GM19468 (cell line): ENCODE data around the gene RNF166.

Experiments
- ATAC-seq: cut with Tn5 transposase; IDR thresholded peaks from one replicate; pipeline ENCODE4 v1.9.1; 2021; ENCODE audit warnings: mild to moderate bottlenecking, moderate library complexity, moderate number of reproducible peaks; ENCODE audit not compliant: unreplicated experiment; ENCODE audit errors: extremely low read depth

The RNF166 gene, protein sequence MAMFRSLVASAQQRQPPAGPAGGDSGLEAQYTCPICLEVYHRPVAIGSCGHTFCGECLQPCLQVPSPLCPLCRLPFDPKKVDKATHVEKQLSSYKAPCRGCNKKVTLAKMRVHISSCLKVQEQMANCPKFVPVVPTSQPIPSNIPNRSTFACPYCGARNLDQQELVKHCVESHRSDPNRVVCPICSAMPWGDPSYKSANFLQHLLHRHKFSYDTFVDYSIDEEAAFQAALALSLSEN

DNA sequence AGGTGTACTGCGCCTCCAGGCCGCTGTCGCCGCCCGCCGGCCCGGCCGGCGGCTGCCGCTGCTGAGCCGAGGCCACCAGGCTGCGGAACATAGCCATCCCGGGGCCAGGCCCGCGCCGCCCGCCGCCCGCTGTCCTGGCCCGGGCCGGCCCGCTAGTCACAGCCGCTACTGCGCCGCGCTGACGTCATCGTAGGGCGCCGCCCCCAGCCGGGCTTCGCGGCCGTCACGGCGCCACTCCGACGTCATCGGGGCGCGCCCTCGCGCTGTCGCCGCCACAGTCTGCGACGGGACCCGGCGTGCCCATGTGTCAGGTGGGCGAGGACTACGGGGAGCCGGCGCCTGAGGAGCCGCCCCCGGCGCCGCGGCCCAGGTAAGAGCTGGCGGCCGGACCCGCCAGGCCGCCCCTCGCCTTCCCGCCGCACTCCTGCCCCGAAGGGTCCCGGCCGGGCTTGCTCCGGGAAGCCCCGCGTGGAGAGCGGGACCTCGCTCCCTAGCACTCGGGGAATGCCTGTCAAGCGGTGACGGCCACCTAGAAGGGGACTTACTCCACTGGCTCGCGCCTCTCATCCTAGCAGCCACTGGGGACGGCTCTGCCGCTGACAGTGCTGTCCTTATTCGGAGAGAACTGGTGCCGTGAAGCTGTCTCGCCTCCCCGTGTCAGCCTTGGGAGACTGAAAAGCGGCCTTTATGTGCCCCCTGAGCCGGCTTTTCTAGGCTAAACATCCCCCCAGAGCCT lies at the start of gene RNF166, which contains the start of gene CTU2:
Gene RNF166 (minus strand): TSS at position 180 of the 736 bp plus-strand sequence. CDS start 83 bp downstream, at position 97.
Gene CTU2 (plus strand): TSS at position 275 of the 736 bp plus-strand sequence. CDS start 28 bp downstream, at position 303.
- ATAC-seq = peak; percentile 53

DNA sequence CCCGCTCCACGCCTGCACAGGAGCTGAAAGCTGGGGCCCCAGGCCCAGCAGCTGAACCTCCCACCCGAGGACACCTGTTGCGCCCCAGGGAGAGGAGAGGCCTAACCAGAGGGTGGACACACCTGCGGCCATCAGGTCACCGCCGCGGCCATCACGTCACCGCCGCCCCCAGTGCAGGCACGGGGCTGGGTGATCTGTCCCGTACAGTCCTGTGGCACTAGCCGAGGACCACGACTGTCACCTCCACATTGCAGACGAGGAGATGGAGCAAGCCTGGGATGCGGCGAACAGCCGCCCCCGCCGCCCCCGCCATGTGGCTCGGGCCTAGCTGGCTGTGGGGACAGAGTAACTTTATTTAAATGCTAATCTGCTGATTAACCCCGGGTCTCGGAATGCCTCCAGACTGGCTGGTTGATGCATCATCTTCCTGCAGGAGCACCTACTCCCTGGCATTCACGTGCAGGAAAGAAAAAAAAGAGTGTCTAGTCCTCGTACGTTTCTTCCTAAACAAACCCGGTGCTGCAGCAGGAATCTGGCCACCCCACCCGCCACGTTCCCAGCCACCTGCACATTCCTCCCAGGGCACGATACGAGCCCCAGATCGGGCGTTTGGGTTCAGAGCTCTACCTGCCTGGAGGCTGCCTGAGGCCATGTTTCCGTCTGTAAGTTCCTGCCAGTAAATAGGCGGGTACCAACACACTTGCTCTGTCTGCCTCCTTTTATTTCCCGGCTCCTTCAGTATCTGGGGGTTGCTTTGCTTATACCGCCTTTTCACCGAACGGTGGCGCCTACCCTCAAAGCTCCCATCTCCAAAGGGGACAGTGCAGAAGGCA lies 48.9 kb upstream of the RNF166 start:
- ATAC-seq = no peak

DNA sequence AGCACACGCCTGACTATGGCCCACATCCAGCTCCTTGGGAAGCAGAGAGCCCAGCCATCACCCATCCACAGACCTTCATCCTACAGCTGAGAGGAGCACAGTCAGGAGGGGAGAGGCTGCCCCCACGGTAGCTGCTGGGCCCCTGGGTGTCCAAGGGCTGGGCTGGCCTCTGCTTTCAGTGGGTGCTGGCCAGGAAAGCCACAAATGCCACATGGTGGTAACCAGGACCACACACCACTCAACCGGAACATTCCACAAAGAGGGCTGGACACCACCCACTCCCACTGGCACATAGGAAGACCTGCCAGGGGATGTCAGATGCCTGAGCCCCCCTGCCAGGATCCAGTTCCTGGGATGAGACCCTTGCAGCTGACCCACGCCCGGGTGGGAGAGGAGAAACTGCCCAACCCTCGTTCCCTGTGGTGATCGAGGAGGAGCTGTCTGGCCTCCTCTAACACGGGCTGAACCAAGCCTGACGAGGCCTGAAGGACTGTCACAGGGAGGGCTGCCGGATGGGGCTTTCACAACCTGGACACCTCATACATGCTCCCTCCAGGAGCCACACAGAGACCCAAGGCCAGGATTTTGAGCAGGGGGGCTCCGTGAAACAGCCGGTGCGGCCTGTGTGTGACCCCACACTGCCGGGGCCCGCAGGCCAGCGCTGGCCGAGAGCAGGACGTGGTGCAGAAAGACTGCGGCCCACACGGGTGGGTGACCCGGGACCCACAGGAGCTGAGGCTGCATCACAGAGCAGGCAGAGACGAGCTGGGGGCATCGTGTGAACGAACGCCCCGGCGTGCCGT lies 48.1 kb upstream of the RNF166 start:
- no peak for ATAC-seq

DNA sequence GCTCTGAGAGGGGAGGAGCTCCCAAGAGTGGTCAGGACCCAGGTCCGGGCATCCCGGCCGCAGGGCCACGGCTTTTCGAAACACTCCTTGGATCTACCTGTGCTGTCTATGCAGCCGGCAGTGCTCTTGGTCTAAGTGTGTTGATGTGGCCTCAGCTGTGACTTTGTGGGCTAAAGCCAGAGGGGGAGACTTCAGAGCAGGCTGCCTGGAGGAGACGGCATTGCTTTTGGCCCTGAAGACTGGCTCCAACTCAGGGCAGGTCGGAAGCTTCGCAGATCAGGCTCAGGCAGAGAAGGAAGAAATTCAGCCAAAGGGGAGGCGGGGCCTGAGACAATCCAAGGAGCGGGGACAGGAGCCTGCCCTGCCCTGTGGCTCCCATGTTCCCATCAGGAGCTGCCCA lies 47.4 kb upstream of the RNF166 start:
- ATAC-seq = no peak

DNA sequence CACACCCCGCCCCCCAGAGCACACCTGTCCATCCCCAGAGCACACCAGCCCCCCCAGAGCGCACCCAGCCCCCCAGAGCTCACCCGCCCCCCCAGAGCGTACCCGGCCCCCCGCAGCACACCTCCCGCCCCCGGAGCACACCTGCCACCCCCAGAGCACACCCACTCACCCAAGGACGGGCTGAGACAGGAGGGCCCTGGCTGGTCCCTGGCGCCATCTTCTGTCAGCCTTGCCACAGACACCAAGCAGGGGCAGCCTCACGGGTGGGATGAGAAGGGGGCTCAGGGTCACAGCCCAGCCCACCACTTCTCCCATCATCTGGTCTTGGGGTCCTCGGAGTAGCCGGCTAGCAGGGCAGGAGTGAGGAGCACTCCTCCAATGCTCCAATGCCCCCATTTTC lies 47.0 kb upstream of the RNF166 start:
- no peak for ATAC-seq

DNA sequence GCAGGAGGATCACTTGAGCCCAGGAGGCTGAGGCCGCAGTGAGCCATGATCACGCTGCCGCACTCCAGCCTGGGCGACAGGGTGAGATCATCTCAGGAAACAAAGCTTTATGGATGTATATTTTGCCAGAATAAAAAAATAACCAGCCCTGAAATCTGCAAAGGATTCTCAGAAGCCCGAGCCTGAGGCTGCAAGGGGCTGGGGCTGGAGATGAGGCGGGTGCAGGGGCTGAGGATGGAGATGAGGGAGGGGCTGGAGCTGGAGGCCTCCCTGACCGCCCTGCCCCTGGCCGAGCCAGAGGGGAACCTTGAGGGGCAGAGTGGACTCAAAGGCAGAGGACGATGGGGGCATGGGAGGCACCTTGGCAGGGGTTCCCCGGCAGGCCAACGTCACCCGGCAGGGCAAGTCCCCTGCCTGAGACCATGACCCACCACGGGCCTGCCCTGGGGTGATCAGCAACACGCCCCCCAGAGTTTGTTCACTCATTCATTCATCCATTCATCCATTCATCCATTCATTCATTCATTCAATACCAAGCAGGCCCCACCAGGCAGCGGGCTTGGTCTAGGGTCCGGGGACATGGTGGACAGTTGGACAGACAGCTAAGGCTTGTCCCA lies 46.3 kb upstream of the RNF166 start:
- no peak for ATAC-seq

DNA sequence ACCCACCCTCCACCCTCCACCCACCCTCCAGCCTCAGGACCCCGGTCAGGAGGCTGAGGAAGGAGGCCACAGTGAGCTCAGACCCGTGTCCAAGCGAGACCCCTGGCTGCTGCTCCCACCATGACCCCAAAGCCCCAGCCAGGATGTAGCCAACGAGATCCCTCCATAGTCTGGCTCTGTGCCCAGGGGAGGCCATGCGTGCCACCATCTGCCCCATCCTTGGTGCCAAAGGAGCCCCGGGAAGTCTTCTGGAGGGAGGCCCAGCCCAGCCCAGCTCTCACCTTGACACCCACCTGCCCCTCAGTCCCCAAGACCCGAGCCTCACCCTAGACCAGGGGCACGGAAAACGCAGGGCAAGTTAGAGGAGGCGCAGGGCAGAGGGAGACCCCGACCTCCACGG lies 44.6 kb upstream of the RNF166 start:
- no peak for ATAC-seq

DNA sequence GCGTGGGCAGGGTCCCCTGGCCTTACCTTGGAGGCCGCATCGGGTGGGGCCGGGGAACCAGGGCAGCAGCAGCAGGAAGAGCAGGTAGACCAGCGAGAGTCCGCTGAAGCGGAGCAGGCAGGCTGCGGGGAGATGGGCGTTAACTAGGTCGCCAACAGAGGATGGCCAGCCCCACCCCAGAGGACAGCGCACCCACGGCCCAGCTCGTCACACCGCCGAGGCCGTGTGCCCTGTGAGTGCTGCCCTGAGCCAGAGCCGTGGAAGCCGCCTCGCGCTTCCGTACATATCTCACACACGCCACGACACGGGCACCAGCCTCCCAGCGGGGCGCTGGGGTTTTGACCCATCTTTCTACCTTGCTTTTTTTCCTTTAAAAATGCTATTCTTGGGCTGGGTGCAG lies 43.1 kb upstream of the RNF166 start:
- no peak for ATAC-seq

DNA sequence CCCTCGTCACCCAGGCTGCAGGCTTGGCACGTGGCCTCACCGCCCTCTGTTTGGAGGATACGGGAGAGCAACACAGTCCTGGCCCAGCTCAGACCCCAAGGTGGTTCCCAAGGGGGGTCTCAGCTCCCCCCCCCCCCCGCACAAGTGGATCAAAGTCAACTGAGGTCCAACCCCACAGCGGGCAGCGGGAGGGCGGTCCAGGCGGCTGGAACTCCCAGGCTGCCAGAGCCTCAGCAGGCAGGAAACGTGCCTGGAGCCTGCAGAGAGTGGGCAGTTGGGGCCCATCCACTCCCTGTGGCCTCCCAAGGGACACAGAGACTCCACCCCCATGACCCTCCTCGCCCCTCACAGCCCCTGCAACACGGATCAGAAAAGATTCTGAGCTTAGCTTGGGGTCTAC lies 42.2 kb upstream of the RNF166 start:
- ATAC-seq = no peak

DNA sequence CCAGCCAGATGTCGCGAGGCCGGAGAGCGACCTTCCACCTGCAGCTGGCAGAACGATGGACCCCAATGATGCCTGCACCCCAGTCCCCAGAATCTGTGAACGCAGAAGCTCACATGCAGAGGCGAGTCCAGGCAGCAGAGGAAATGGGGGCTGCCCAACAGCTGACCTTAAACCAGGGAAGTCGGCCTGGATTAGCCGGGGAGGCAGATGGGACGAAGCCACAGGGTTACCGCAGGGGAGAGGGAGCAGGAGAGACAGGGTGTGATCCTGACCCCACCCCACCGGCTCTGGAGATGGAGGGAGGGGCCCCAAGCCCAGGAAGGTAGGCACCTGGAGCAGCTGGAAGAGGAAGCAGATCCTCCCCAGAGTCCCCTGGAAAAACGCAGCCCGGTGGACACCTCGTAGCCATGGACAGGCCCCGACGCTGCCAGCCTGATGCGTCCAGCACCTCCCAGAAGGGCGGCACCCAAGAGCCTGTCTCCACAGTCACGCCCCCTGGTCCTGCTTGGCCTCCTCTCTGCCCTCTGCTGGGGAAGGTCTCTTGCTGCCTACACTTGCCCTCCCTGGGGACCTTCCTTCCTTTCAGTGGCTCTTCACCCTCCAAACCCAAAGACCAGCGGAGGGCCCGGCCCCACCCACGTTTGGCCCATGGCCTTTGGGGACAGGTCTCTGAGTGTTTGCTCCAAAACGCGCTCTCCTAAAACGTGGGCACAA lies 41.5 kb upstream of the RNF166 start:
- ATAC-seq = no peak

DNA sequence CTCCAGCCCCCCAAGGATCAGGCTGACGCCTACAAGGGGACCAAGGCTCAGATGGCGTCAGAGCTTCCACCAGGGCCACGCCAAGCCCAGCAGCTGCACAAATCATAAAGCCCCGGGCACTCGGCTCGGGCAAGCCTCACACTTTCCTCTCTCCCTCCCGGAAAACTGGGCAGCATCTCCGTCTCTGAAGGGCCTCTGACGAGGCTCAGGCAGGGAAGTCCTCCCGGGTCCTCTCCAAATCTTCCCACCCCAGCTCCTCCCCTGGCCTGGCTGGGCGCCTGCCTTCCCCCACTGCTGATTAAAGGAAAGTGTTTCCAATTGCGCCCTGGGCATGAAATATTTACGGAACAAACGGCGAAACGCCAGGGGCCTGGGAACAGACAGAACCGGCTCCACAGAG lies 40.3 kb upstream of the RNF166 start:
- ATAC-seq = no peak

DNA sequence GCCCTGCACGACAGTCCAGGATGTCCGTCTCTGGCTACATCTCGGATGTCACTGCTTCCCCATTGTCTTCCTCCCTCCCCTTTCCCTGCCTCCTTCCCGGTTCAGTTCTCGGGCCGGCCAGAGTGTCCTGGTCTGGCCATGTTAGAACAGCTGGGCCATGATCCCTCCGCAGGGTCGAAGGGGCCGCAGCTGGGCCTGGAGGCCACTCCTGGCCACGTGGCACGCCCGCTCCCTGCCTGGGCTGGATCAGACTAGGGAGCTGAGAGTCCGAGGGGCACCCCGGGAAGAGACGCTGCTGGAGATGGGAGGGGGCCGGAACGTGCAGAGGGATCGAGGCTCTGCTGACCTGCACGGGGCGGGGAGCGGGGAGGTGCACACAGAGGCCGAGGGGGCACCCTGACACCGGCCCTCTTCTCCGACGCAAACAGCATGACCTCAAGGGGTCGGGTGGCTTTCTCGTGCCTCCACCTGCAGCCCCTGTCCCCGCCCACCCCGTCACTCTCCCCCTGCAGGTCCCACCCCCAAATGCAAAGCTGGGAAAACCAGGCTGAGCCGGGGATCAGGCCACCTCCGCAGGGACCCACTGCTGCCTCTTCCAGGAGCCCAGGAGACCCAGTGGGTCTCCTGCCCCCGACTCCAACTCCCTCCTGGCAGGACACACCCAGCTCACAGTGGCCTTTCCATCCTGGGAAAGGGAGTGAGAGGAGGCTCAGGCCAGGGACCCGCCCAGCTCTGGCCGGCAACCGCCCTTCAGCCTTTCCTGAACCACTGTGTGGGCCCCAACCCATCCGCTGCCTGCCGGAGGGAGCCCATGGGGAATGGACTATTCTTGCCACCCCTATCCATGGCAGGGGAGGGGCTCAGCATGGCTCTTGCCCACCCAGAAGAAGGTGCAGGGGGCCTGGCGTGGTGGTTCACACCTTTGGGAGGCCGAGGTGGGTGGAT lies 38.6 kb upstream of the RNF166 start:
- ATAC-seq = no peak

DNA sequence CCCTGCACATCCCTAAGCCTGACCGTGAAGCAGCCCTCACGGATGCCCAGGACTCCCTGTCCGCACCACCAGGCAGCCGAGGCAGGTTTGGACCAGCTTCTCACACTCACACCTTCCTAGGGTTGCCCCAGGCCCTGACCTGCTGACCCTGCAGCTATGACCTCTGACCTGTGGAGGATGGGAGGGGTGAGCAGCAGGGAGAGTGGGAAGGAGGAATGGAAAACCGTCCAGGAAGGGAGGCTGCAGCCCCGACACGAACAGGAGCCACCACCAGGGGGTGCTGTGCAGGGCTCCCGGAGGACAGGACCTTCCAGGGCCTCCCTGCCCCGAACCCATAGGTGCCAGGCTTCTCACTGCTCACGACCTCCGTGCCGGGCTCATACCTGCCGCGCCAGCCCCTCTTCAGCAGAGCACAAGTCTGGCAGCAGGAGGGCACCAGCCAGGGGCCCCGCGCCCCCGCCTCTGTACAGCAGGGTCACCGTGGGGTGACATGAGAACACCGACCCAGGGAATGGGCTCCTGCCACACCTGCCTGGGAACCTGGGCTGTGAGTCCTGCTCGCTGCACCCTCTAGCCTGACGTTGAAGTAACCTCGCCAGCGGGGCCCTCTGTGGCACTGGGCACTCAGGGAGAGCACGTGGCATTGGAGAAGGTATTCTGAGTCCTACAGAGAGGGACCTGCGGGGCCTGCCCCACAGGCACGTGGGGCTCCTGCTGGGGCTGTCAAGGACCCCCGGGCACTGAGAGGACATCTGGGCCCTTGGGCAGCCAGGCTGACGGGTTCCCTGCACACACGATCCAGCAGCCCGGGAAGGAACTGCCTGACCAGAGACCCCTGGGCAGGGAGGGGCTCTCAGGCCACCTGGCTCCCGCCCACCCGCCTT lies 37.7 kb upstream of the RNF166 start:
- ATAC-seq = no peak

DNA sequence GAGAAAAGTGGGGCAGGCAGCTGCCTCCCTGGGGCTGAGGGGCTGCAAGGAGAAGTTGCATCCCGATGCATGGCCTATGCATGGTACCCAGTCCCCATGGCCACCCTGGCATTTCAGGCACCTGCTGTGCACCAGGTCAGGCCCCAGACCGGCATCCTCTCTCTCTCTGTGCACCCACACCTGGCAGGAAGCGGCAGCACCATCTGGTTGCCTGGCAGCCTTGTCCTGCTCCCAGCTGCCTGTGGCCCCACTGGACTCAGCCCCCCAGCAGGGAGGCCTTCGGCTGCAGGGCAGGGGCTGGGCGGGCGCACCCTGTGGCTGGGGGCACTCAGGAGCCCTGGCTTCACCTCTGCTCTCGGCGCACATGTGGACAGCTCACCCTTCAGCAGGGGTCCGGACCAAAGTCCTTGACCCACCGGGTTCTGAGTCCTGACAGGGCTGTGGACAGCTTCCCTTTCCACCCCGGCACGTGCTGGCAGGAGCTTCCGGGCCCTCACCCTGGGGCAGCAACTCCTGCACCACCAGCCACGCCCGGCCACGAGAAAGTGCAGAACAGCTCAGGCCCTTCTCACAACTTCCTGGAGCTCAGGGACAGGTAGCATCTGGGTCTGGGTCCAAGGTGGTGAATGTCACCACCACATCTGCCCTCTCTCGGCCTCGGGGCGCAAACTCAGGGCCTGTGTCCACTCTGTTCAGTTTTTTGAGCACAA lies 36.8 kb upstream of the RNF166 start:
- no peak for ATAC-seq

DNA sequence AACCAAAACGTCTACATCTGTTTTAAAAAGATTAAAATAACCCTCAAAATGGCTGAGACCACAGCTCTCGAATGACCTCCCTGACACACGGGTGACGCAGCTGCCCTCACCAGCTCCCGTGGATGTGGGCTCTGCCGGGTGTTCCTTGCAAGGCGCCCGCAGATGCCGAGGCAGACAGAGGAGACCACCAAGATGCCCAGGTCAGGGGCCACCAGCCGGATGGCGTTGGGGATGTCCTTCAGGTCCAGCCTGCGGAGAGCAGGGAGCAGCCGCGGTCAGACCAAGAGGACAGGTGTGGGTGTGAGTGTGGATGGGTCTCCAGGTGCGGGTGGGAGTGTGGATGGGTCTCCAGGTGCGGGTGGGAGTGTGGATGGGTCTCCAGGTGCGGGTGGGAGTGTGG lies 35.2 kb upstream of the RNF166 start:
- ATAC-seq = no peak

DNA sequence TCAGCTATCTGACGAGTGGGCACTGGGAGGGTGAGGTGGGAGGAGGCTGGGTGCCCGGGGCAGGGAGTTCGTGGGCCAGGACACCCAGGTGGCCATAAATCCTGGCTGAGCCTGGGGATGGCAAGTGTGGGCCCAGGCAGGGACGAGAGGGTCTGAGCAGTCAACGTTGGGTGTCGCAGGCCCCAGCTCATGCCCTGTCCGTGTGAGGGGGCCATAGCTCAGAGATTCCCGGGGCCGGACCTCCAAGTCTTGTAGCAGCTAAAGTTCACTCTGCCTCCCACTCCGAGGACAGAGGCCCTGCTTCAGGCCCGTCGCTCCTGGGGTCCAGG lies 34.5 kb upstream of the RNF166 start:
- ATAC-seq = no peak
